ENCODE results near the gene DUSP5. TPM values are rescaled to one million over a fixed set of nuclear protein-coding genes. Genes with fewer than 3 reads are reported as not detected.

DUSP5 gene
- total and polyA plus RNA-seq, 5 donors from 2014 or later = 1.3 to 142 (median 3.1) TPM

DNA sequence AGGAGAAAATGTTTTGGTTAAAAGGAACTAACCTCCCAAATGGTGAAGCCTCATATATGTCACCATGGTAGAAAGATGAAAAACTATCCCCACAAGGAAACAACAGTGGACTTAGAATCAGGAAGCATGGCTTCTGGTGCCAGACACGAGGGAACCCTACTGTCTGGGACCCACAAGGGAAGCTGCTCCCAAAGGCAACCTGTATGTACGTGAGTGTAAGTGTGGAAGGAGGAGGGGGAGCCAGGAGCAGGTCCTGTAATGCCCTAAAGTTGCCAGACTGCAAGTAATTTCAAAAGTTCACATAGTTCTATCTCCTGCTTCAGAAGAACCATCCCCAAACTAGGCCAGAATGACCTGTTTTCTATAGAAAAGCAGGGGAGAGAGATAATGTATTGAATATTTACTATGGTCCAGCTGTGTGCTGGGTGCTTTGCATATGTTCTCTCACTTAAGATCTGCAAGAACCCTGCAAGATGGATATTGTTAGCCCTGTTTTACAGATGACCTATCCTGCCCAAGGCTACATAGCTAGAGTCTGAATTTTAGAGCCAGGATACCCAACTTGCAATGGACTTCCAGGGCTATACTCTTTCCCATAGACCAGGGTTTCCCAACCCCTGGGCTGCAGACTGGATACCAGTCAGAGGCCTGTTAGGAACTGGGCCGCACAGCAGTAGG lies 19.2 kb downstream of the DUSP5 start:
- no peak overlapping the region for H3K27ac ChIP-seq (ENCODE audit: insufficient read depth, low read length, poor library complexity, severe bottlenecking)
- no peak overlapping the region for H3K4me3 ChIP-seq (ENCODE audit: low read depth, low read length)
- Mint-ChIP-seq H3K4me1 (peaks cover 0 to 4% (median 2%) of the 10 kb centered on the region in 4 donors), H3K9me3 (no peaks in the 10 kb centered on the region), H3K36me3 (peaks cover 23% of the 10 kb centered on the region), H3K4me3 (no peak overlapping the region), H3K27ac (no peak overlapping the region), H3K27me3 (no peaks in the 10 kb centered on the region)
- no peaks in the 10 kb centered on the region for H3K4me1 ChIP-seq (ENCODE audit: control insufficient read depth, insufficient read depth, low read length, poor library complexity, severe bottlenecking)
- ATAC-seq (ENCODE audit: low read depth in 2 of 2) = no peak
- H3K9me3 ChIP-seq (ENCODE audit: control insufficient read depth in 2 of 2, low read length in 2 of 2) = no peaks in the 10 kb centered on the region
- no peaks in the 10 kb centered on the region for H3K36me3 ChIP-seq (ENCODE audit: control insufficient read depth, insufficient read depth, low read length)
- DNase-seq = no peak
- no peaks in the 10 kb centered on the region for H3K27me3 ChIP-seq (ENCODE audit: control insufficient read depth, insufficient read depth, low read length)

GRCh38 chr10:110522365-110522988 lies 24.8 kb downstream of the DUSP5 start:
- H3K4me3 ChIP-seq (ENCODE audit: low read depth, low read length) = no peak overlapping the region
- no peaks in the 10 kb centered on the region for H3K27me3 ChIP-seq (ENCODE audit: control insufficient read depth, insufficient read depth, low read length)
- ATAC-seq (ENCODE audit: low read depth in 2 of 2) (no peak), DNase-seq (peak in 1 of 3 donors; percentile 56)
- Mint-ChIP-seq H3K9me3 (no peaks in the 10 kb centered on the region), H3K4me1 (peaks cover 7 to 12% (median 10%) of the 10 kb centered on the region in 4 donors), H3K27ac (peak overlapping the region; percentile 4 to 86 (median 11)), H3K36me3 (no peaks in the 10 kb centered on the region), H3K4me3 (no peak overlapping the region), H3K27me3 (no peaks in the 10 kb centered on the region)
- H3K4me1 ChIP-seq (ENCODE audit: control insufficient read depth, insufficient read depth, low read length, poor library complexity, severe bottlenecking) = peaks cover 4% of the 10 kb centered on the region
- no peak overlapping the region for H3K27ac ChIP-seq (ENCODE audit: insufficient read depth, low read length, poor library complexity, severe bottlenecking)
- H3K36me3 ChIP-seq (ENCODE audit: control insufficient read depth, insufficient read depth, low read length) = no peaks in the 10 kb centered on the region
- no peaks in the 10 kb centered on the region for H3K9me3 ChIP-seq (ENCODE audit: control insufficient read depth in 2 of 2, low read length in 2 of 2)

DNA sequence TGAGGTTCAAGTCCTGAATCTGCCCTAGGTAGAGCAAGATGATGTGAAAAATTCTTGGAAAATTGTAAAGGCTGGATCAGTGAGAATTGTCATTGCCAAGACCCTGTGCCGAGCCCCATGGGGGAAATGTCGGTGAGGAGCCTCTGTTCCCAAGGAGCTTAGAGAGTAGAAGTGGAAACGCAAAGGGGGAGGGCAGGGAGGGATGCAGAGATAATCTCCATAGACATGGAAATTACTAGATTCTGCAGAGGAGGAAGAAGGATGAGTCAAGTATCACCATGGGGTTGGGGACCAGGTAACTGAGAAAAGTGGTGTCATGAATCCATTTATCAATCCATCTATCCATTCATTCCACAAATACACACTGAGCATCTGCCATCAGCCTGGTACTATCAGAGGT lies 26.0 kb downstream of the DUSP5 start:
- Histone ChIP-seq H3K27me3 (ENCODE audit: control insufficient read depth, insufficient read depth, low read length) (no peaks in the 10 kb centered on the region), H3K36me3 (ENCODE audit: control insufficient read depth, insufficient read depth, low read length) (no peaks in the 10 kb centered on the region), H3K9me3 (ENCODE audit: control insufficient read depth in 2 of 2, low read length in 2 of 2) (no peaks in the 10 kb centered on the region), H3K27ac (ENCODE audit: insufficient read depth, low read length, poor library complexity, severe bottlenecking) (no peak overlapping the region), H3K4me1 (ENCODE audit: control insufficient read depth, insufficient read depth, low read length, poor library complexity, severe bottlenecking) (peaks cover 9% of the 10 kb centered on the region), H3K4me3 (ENCODE audit: low read depth, low read length) (no peak overlapping the region)
- no peaks in the 10 kb centered on the region for H3K36me3 Mint-ChIP-seq
- H3K27me3 Mint-ChIP-seq = no peaks in the 10 kb centered on the region
- H3K27ac Mint-ChIP-seq = no peak overlapping the region
- DNase-seq (no peak), ATAC-seq (ENCODE audit: low read depth in 2 of 2) (no peak)
- H3K4me1 Mint-ChIP-seq = peaks cover 9 to 20% (median 17%) of the 10 kb centered on the region in 4 donors
- no peaks in the 10 kb centered on the region for H3K9me3 Mint-ChIP-seq
- H3K4me3 Mint-ChIP-seq = no peak overlapping the region

DNA sequence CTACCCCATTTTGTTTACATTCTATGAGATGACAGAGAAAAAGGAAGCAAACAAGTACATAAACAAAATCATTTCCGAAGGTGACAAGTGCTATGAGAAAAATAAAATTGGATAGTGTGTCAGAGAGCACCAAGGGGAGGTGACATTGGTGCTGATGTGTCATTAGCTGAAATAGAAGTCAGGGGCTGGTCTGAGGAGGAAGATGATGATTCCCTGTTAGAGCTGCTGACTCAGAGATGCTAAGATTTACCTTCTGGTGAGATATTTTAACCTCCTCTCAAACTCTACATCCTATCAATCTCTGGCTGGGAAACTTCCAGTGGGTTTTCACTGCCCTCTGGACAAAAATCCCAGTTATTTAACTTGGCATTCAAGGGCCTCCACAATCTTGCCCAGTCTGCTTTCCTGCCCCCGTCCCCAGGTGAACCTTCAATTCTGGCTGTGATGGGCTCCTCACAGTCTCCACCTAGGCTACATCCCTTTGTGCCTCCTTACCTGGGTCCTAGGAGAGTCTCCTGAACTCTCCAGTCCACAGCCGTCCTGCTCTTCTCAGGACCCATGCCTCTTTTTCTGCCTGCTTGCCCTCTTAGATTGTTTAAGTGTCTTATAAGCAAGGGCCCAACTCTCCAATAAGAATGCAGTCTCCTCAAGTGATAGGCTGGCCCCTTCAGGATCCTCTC lies 26.6 kb downstream of the DUSP5 start:
- H3K9me3 Mint-ChIP-seq = no peaks in the 10 kb centered on the region
- peaks cover 15 to 23% (median 21%) of the 10 kb centered on the region in 4 donors for H3K4me1 Mint-ChIP-seq
- no peaks in the 10 kb centered on the region for H3K36me3 ChIP-seq (ENCODE audit: control insufficient read depth, insufficient read depth, low read length)
- no peak overlapping the region for H3K4me3 Mint-ChIP-seq
- no peak for ATAC-seq (ENCODE audit: low read depth in 2 of 2)
- peaks cover 15% of the 10 kb centered on the region for H3K4me1 ChIP-seq (ENCODE audit: control insufficient read depth, insufficient read depth, low read length, poor library complexity, severe bottlenecking)
- H3K4me3 ChIP-seq (ENCODE audit: low read depth, low read length) = no peak overlapping the region
- H3K27me3 ChIP-seq (ENCODE audit: control insufficient read depth, insufficient read depth, low read length) = no peaks in the 10 kb centered on the region
- H3K36me3 Mint-ChIP-seq = no peaks in the 10 kb centered on the region
- H3K27ac ChIP-seq (ENCODE audit: insufficient read depth, low read length, poor library complexity, severe bottlenecking) = no peak overlapping the region
- no peak for DNase-seq
- peak overlapping the region in 2 of 3 donors; percentile 45 to 53 for H3K27ac Mint-ChIP-seq
- H3K27me3 Mint-ChIP-seq = no peaks in the 10 kb centered on the region
- no peaks in the 10 kb centered on the region for H3K9me3 ChIP-seq (ENCODE audit: control insufficient read depth in 2 of 2, low read length in 2 of 2)

DNA sequence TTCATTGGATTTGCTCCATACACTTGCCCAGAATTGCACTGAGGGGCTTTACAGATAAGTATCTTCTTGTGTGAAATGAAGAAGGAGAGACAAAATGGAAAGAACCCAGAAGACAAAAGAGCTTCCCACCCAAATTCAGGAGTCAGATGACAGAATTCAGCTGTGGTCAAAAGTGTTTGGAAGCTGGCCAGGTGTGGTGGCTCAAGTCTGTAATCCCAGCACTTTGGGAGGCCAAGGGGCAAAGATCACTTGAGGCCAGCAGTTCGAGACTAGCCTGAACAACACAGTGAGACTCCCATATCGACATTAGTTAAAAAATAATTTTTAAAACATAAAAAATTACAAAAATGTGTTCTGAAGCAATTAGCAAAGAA lies 27.1 kb downstream of the DUSP5 start:
- Mint-ChIP-seq H3K27me3 (no peaks in the 10 kb centered on the region), H3K4me1 (peaks cover 15 to 27% (median 23%) of the 10 kb centered on the region in 4 donors), H3K36me3 (no peaks in the 10 kb centered on the region), H3K9me3 (no peaks in the 10 kb centered on the region), H3K27ac (no peak overlapping the region), H3K4me3 (no peak overlapping the region)
- no peak for ATAC-seq (ENCODE audit: low read depth in 2 of 2)
- Histone ChIP-seq H3K9me3 (ENCODE audit: control insufficient read depth in 2 of 2, low read length in 2 of 2) (no peaks in the 10 kb centered on the region), H3K4me3 (ENCODE audit: low read depth, low read length) (no peak overlapping the region), H3K36me3 (ENCODE audit: control insufficient read depth, insufficient read depth, low read length) (no peaks in the 10 kb centered on the region), H3K27me3 (ENCODE audit: control insufficient read depth, insufficient read depth, low read length) (no peaks in the 10 kb centered on the region), H3K27ac (ENCODE audit: insufficient read depth, low read length, poor library complexity, severe bottlenecking) (no peak overlapping the region), H3K4me1 (ENCODE audit: control insufficient read depth, insufficient read depth, low read length, poor library complexity, severe bottlenecking) (peaks cover 20% of the 10 kb centered on the region)
- DNase-seq = no peak

- H3K9me3 Mint-ChIP-seq = no peaks in the 10 kb centered on the region
- ATAC-seq (ENCODE audit: low read depth in 2 of 2) (no peak), DNase-seq (no peak)
- no peak overlapping the region for H3K4me3 Mint-ChIP-seq
- H3K27me3 ChIP-seq (ENCODE audit: control insufficient read depth, insufficient read depth, low read length) = no peaks in the 10 kb centered on the region
- H3K36me3 ChIP-seq (ENCODE audit: control insufficient read depth, insufficient read depth, low read length) = no peaks in the 10 kb centered on the region
- H3K27me3 Mint-ChIP-seq = no peaks in the 10 kb centered on the region
- peaks cover 18 to 32% (median 21%) of the 10 kb centered on the region in 4 donors for H3K4me1 Mint-ChIP-seq
- no peaks in the 10 kb centered on the region for H3K36me3 Mint-ChIP-seq
- H3K4me3 ChIP-seq (ENCODE audit: low read depth, low read length) = no peak overlapping the region
- peaks cover 27% of the 10 kb centered on the region for H3K4me1 ChIP-seq (ENCODE audit: control insufficient read depth, insufficient read depth, low read length, poor library complexity, severe bottlenecking)
- H3K27ac Mint-ChIP-seq = peak overlapping the region in 2 of 3 donors; percentile 17 to 20
- no peak overlapping the region for H3K27ac ChIP-seq (ENCODE audit: insufficient read depth, low read length, poor library complexity, severe bottlenecking)
- H3K9me3 ChIP-seq (ENCODE audit: control insufficient read depth in 2 of 2, low read length in 2 of 2) = no peaks in the 10 kb centered on the region
These were observed 27.9 kb downstream of the DUSP5 start for GRCh38 chr10:110525349-110526260.

DNA sequence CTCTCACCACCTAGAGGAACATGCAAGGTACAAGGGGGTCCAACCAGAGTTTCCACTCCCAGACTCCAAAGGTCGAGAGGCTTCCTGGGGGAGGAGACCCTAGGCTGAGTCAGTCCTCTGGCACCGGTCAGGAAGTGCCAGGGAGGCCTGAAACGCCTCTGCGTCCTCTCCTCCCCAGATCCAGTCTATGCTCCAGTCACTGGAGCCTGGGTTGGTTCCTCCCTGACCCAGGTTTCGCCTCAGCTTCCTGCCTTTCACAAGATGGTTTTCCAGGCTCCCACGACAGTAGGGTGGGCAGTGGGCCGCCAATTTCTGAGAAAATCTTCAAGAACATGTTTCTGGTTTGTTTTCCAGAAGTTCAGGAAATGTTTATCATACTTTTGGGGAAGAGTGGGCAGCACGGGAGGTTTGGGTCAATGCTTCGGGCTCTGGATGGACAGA lies 30.0 kb downstream of the DUSP5 start:
- H3K4me3 Mint-ChIP-seq = no peak overlapping the region
- Histone ChIP-seq H3K36me3 (ENCODE audit: control insufficient read depth, insufficient read depth, low read length) (no peaks in the 10 kb centered on the region), H3K4me3 (ENCODE audit: low read depth, low read length) (no peak overlapping the region), H3K9me3 (ENCODE audit: control insufficient read depth in 2 of 2, low read length in 2 of 2) (no peaks in the 10 kb centered on the region), H3K27me3 (ENCODE audit: control insufficient read depth, insufficient read depth, low read length) (no peaks in the 10 kb centered on the region), H3K27ac (ENCODE audit: insufficient read depth, low read length, poor library complexity, severe bottlenecking) (no peak overlapping the region), H3K4me1 (ENCODE audit: control insufficient read depth, insufficient read depth, low read length, poor library complexity, severe bottlenecking) (peaks cover 22% of the 10 kb centered on the region)
- H3K4me1 Mint-ChIP-seq = peaks cover 14 to 28% (median 20%) of the 10 kb centered on the region in 4 donors
- ATAC-seq (ENCODE audit: low read depth in 2 of 2) = no peak
- no peaks in the 10 kb centered on the region for H3K36me3 Mint-ChIP-seq
- peaks cover 6% of the 10 kb centered on the region for H3K27me3 Mint-ChIP-seq
- no peak for DNase-seq
- H3K9me3 Mint-ChIP-seq = no peaks in the 10 kb centered on the region
- no peak overlapping the region for H3K27ac Mint-ChIP-seq

All from CD4-positive, CD25-positive, alpha-beta regulatory T cell (primary cell).